Thyroid gland (tissue), 4 donors: Measurements from ENCODE around the gene EGF.

Experiments used
- POLR2A ChIP-seq, 2 donors: fragments of 450-650 bp; IDR thresholded peaks; one replicate each; pipeline ENCODE4 v1.6.1; 2017; ENCODE audit warnings: antibody characterized with exemption in 2 of 2, mild to moderate bottlenecking in 2 of 2, moderate library complexity in 1 of 2
- TF ChIP-seq, protein P1 (sequence below), 6 experiments: fragments of 200-600 bp in 3 of 6; fragments of 450-650 bp in 3 of 6; sonication (generic) in 3 of 6; IDR thresholded peaks; one replicate each; pipeline ENCODE4 v1.5.1; 2016 to 2019; ENCODE audit warnings: antibody characterized with exemption in 6 of 6, mild to moderate bottlenecking in 2 of 6, inconsistent platforms in 1 of 6, moderate library complexity in 1 of 6

DNA sequence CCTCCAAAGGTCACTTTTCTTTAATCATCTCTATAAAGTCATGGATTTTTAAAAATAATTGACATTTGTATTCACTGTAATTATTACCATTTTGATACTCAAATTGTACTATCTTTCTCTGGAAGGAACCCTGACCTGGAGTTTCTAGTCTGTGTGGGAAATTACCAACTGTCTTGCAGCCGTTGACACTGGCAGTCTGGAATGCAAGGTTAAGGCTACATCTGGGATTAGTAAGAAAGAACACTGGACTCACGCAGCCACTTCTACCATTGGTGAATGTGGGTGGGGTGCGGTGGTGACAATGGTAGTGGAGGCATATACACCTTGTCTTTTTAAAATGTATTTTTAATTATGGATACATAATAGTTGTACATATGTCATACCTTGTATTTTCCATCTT lies 40.9 kb downstream of the EGF start:
- TF ChIP-seq, protein P1, sequence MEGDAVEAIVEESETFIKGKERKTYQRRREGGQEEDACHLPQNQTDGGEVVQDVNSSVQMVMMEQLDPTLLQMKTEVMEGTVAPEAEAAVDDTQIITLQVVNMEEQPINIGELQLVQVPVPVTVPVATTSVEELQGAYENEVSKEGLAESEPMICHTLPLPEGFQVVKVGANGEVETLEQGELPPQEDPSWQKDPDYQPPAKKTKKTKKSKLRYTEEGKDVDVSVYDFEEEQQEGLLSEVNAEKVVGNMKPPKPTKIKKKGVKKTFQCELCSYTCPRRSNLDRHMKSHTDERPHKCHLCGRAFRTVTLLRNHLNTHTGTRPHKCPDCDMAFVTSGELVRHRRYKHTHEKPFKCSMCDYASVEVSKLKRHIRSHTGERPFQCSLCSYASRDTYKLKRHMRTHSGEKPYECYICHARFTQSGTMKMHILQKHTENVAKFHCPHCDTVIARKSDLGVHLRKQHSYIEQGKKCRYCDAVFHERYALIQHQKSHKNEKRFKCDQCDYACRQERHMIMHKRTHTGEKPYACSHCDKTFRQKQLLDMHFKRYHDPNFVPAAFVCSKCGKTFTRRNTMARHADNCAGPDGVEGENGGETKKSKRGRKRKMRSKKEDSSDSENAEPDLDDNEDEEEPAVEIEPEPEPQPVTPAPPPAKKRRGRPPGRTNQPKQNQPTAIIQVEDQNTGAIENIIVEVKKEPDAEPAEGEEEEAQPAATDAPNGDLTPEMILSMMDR (IDR thresholded peaks at IDR 0.05): no peak
- no peak for TF ChIP-seq POLR2A (IDR thresholded peaks at IDR 0.05)
